Measurements from ENCODE around the gene DDHD1. TPM values are rescaled to one million over a fixed set of nuclear protein-coding genes. Genes with fewer than 3 reads are reported as not detected.
A peak's percentile ranks its signal among the peaks of the same experiment; 100 is the strongest.
"Not testable (repeated sequence)": the region's sequence is repeated elsewhere in the genome, so short reads cannot be mapped to it uniquely, and the experiment has no call there.

The DDHD1 gene
- total RNA-seq, 2 experiments from 2014 or later = 42.5 to 44.5 TPM

GRCh38 chr14:53180272-53181221 lies 27.4 kb upstream of the DDHD1 start:
- POLR2A ChIA-PET = no interaction called here
- H3K27me3 ChIP-seq (ENCODE audit: control insufficient read depth in 1 of 2, insufficient read depth in 2 of 2, low read length in 2 of 2) = no peaks in the 10 kb centered on the region
- ATAC-seq (ENCODE audit: poor library complexity) (peak; percentile 52), DNase-seq (peak in 9 of 14 experiments; percentile 0 to 88 (median 8))
- no peak overlapping the region for H3K27ac ChIP-seq (ENCODE audit: low read depth in 1 of 2, low read length in 2 of 2)
- H3K4me3 ChIP-seq (ENCODE audit: low read length) = no peak overlapping the region
- H3K4me1 Mint-ChIP-seq (ENCODE audit: low read depth) = peaks cover 7% of the 10 kb centered on the region
- TF ChIP-seq CTCF (IDR thresholded peaks at IDR 0.05) = peak; percentile 27
- CTCF ChIA-PET = interaction anchor here (1.1 to 1.5 kb wide), 2 partner anchors 10 to 28 kb away, joined by 3 to 9 read pairs; partner anchors contain the start of gene DDHD1
- no peaks in the 10 kb centered on the region for H3K27me3 Mint-ChIP-seq
- H3K4me3 Mint-ChIP-seq = no peak overlapping the region
- H3K36me3 Mint-ChIP-seq (ENCODE audit: low read depth) = no peaks in the 10 kb centered on the region
- intact Hi-C loops (cut with DNase I, micrococcal nuclease) = no loop called here
- H3K27ac Mint-ChIP-seq = no peak overlapping the region
- H3K9me3 ChIP-seq (ENCODE audit: control insufficient read depth in 1 of 2, insufficient read depth in 1 of 2, low read length in 2 of 2) = no peaks in the 10 kb centered on the region
- no peaks in the 10 kb centered on the region for H3K9me3 Mint-ChIP-seq
- no peaks in the 10 kb centered on the region for H3K36me3 ChIP-seq (ENCODE audit: insufficient read depth, low read length)
- peaks cover 12% of the 10 kb centered on the region for H3K4me1 ChIP-seq (ENCODE audit: insufficient read depth, low read length)

DNA sequence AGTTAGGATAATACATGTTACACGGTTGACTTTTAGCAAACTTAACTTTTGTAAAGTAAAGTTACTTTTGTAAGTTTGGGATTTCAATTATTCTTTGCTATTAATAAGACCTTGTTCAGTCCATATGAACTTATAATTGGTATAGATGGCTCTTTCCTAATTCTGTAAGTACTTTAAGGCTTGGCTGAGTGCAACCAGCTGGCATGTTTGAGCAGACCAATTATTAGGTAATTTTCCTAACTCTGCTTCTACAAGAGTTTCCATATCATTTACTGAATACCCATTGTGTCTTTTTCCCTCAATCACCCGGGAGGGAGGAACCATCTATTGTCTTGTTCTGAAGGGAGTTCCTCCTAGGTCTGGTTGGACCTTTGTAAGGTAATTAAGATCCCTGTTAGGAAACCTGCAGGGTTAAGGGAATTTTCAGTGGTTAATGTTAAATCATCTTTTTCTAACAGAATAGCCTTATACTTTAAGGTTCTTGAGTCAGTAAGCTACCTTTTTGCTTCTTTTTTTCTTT lies 26.4 kb upstream of the DDHD1 start:
- CTCF ChIA-PET; POLR2A ChIA-PET; H3K27me3 ChIP-seq (ENCODE audit: control insufficient read depth in 1 of 2, insufficient read depth in 2 of 2, low read length in 2 of 2); H3K4me3 ChIP-seq (ENCODE audit: low read length); H3K4me1 Mint-ChIP-seq (ENCODE audit: low read depth); DNase-seq; H3K4me3 Mint-ChIP-seq; ATAC-seq (ENCODE audit: poor library complexity); H3K27ac Mint-ChIP-seq; H3K9me3 Mint-ChIP-seq; H3K9me3 ChIP-seq (ENCODE audit: control insufficient read depth in 1 of 2, insufficient read depth in 1 of 2, low read length in 2 of 2); H3K27me3 Mint-ChIP-seq; H3K36me3 Mint-ChIP-seq (ENCODE audit: low read depth); H3K36me3 ChIP-seq (ENCODE audit: insufficient read depth, low read length); intact Hi-C loops (cut with DNase I, micrococcal nuclease); H3K27ac ChIP-seq (ENCODE audit: low read depth in 1 of 2, low read length in 2 of 2): not testable (repeated sequence)
- H3K4me1 ChIP-seq (ENCODE audit: insufficient read depth, low read length) = peaks cover 12% of the 10 kb centered on the region

DNA sequence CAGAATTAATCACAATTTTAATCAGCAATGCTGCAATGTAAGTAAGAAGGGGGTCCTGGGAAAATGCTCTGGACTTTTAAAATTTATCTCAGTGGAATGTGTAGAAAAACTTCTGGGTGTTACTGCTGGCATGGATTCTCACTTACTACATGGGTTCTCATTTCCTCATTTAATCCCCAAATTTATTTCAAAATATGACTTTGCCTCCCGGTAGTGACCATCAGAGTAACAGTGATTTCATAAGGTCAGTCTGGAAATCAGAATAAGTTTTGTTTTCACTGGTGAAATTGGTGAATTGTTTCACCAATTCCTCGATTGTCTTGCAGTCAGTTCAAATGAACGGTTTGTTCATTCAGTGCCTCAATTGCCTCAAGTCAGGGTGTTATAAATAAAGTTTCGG lies 22.3 kb upstream of the DDHD1 start:
- CTCF ChIA-PET = no interaction called here

More for the DNA sequence above, 22.3 kb upstream of the DDHD1 start:
- peaks cover 1% of the 10 kb centered on the region for H3K4me1 ChIP-seq (ENCODE audit: insufficient read depth, low read length)
- no peak overlapping the region for H3K27ac Mint-ChIP-seq
- ATAC-seq (ENCODE audit: poor library complexity) (no peak), DNase-seq (no peak)
- no peaks in the 10 kb centered on the region for H3K36me3 ChIP-seq (ENCODE audit: insufficient read depth, low read length)
- no peak overlapping the region for H3K27ac ChIP-seq (ENCODE audit: low read depth in 1 of 2, low read length in 2 of 2)
- POLR2A ChIA-PET = no interaction called here
- no peak overlapping the region for H3K4me3 Mint-ChIP-seq
- no peaks in the 10 kb centered on the region for H3K9me3 Mint-ChIP-seq
- no peak overlapping the region for H3K4me3 ChIP-seq (ENCODE audit: low read length)
- H3K4me1 Mint-ChIP-seq (ENCODE audit: low read depth) = peaks cover 4% of the 10 kb centered on the region
- TF ChIP-seq CTCF (IDR thresholded peaks at IDR 0.05) = no peak
- intact Hi-C loops (cut with DNase I, micrococcal nuclease) = no loop called here
- no peaks in the 10 kb centered on the region for H3K27me3 Mint-ChIP-seq
- no peaks in the 10 kb centered on the region for H3K36me3 Mint-ChIP-seq (ENCODE audit: low read depth)
- no peaks in the 10 kb centered on the region for H3K27me3 ChIP-seq (ENCODE audit: control insufficient read depth in 1 of 2, insufficient read depth in 2 of 2, low read length in 2 of 2)
- H3K9me3 ChIP-seq (ENCODE audit: control insufficient read depth in 1 of 2, insufficient read depth in 1 of 2, low read length in 2 of 2) = no peaks in the 10 kb centered on the region
